ENCODE data around the gene RGPD4.

RGPD4 gene

GRCh38 chr2:107927034-107927534 lies 100.4 kb downstream of the RGPD4 start:
- DNase-seq (ENCODE audit: low spot score): no peak

GRCh38 chr2:107931412-107931811 lies 104.7 kb downstream of the RGPD4 start:
- no peak for DNase-seq (ENCODE audit: low spot score)

- no peak for DNase-seq (ENCODE audit: low spot score)
Observed at GRCh38 chr2:107932488-107932887, 105.8 kb downstream of the RGPD4 start.

GRCh38 chr2:107932979-107933378 lies 106.3 kb downstream of the RGPD4 start:
- no peak for DNase-seq (ENCODE audit: low spot score)

- no peak for DNase-seq (ENCODE audit: low spot score)
Observed at GRCh38 chr2:107936433-107937359, 110.0 kb downstream of the RGPD4 start.

All from left forelimb (tissue), 1 donor.